CD14-positive monocyte (primary cell): ENCODE measurements around the gene HEYL. TPM values are rescaled to one million over a fixed set of nuclear protein-coding genes. Genes with fewer than 3 reads are reported as not detected.

Source experiments
- DNase-seq, 3 donors: peaks; one replicate each; pipeline ENCODE4 v3.0.0-alpha.2; 2011 to 2022
- H2AFZ ChIP-seq: 2 replicates; pipeline ENCODE4 v1.6.0; 2012; ENCODE audit warnings: mild to moderate bottlenecking, low read depth, low read length, inconsistent platforms; ENCODE audit not compliant: insufficient read depth, poor library complexity, severe bottlenecking
- H3K27ac ChIP-seq, 2 donors: 1 replicate in 1 of 2; 2 replicates in 1 of 2; pipeline ENCODE4 v1.5.1; 2012 to 2013; ENCODE audit warnings: low read length in 2 of 2, control low read depth in 1 of 2, inconsistent platforms in 1 of 2, low read depth in 1 of 2, mild to moderate bottlenecking in 1 of 2
- H3K27me3 ChIP-seq, 2 donors: one replicate each; pipeline versions ENCODE4 v1.6.0 to v1.6.1; 2011 to 2013; ENCODE audit warnings: low read length in 2 of 2; ENCODE audit not compliant: control insufficient read depth in 2 of 2, insufficient read depth in 2 of 2
- H3K36me3 ChIP-seq, 2 donors: replicated peaks in 1 of 2; 1 replicate in 1 of 2; 2 replicates in 1 of 2; pipeline versions ENCODE4 v1.5.1 to v1.6.1; 2012 to 2013; ENCODE audit warnings: low read length in 2 of 2, control low read depth in 1 of 2, inconsistent platforms in 1 of 2, mild to moderate bottlenecking in 1 of 2; ENCODE audit not compliant: insufficient read depth in 2 of 2, control insufficient read depth in 1 of 2
- H3K4me1 ChIP-seq, 2 donors: 1 replicate in 1 of 2; 2 replicates in 1 of 2; pipeline versions ENCODE4 v1.5.1 to v1.6.1; 2012 to 2013; ENCODE audit warnings: low read length in 2 of 2, control low read depth in 1 of 2, inconsistent platforms in 1 of 2, mild to moderate bottlenecking in 1 of 2, moderate library complexity in 1 of 2; ENCODE audit not compliant: insufficient read depth in 2 of 2, control insufficient read depth in 1 of 2
- H3K4me2 ChIP-seq: replicated peaks from 2 replicates; pipeline ENCODE3; 2012; ENCODE audit warnings: low read length, moderate library complexity, mild to moderate bottlenecking; ENCODE audit not compliant: poor library complexity, severe bottlenecking; ENCODE audit errors: extremely low read depth
- H3K4me3 ChIP-seq, 3 experiments: fragments of 200-600 bp in 1 of 3; sonication (generic) in 1 of 3; replicated peaks in 1 of 3; 1 replicate in 2 of 3; 2 replicates in 1 of 3; pipeline ENCODE4 v1.5.1; 2011 to 2013; ENCODE audit warnings: low read length in 3 of 3, mild to moderate bottlenecking in 3 of 3, control low read depth in 2 of 3, low read depth in 2 of 3, inconsistent platforms in 1 of 3, moderate library complexity in 1 of 3
- H3K79me2 ChIP-seq: 2 replicates; pipeline ENCODE4 v1.6.0; 2012; ENCODE audit warnings: mild to moderate bottlenecking, control low read depth, inconsistent platforms, low read length, moderate library complexity; ENCODE audit not compliant: insufficient read depth
- H3K9ac ChIP-seq: 2 replicates; pipeline ENCODE4 v1.6.0; 2017; ENCODE audit warnings: low read length, mild to moderate bottlenecking; ENCODE audit not compliant: insufficient read depth, poor library complexity, severe bottlenecking
- H3K9me3 ChIP-seq, 2 donors: replicated peaks in 1 of 2; 1 replicate in 1 of 2; 2 replicates in 1 of 2; pipeline versions ENCODE4 v1.5.1 to v1.6.1; 2012 to 2013; ENCODE audit warnings: low read length in 2 of 2, control low read depth in 1 of 2; ENCODE audit not compliant: control insufficient read depth in 1 of 2, insufficient read depth in 1 of 2
- H4K20me1 ChIP-seq: 2 replicates; pipeline ENCODE4 v1.6.0; 2012; ENCODE audit warnings: mild to moderate bottlenecking, low read length, control low read depth, moderate library complexity; ENCODE audit not compliant: insufficient read depth
- H3K27ac Mint-ChIP-seq, 7 donors: one replicate each; pipeline ENCODE4 v1.8.0; 2020; ENCODE audit warnings: mild to moderate bottlenecking in 7 of 7, mixed read lengths in 7 of 7, moderate library complexity in 6 of 7, inconsistent platforms in 2 of 7
- H3K27me3 Mint-ChIP-seq, 3 donors: one replicate each; pipeline ENCODE4 v1.8.0; 2021 to 2022; ENCODE audit warnings: low read depth in 3 of 3, mild to moderate bottlenecking in 3 of 3, mixed read lengths in 3 of 3, moderate library complexity in 3 of 3, inconsistent platforms in 1 of 3
- H3K36me3 Mint-ChIP-seq, 2 donors: one replicate each; pipeline ENCODE4 v1.8.0; 2020; ENCODE audit warnings: mixed read lengths in 2 of 2, inconsistent platforms in 1 of 2, mild to moderate bottlenecking in 1 of 2
- H3K4me1 Mint-ChIP-seq: one replicate; pipeline ENCODE4 v1.8.0; 2020; ENCODE audit warnings: mild to moderate bottlenecking, mixed read lengths
- H3K4me3 Mint-ChIP-seq, 2 donors: one replicate each; pipeline ENCODE4 v1.8.0; 2020; ENCODE audit warnings: mild to moderate bottlenecking in 2 of 2, mixed read lengths in 2 of 2, moderate library complexity in 1 of 2
- H3K9me3 Mint-ChIP-seq, 7 donors: one replicate each; pipeline ENCODE4 v1.8.0; 2020 to 2022; ENCODE audit warnings: mixed read lengths in 7 of 7, mild to moderate bottlenecking in 6 of 7, moderate library complexity in 6 of 7, inconsistent platforms in 2 of 7
- WGBS: methylation state at CpG from one replicate; pipeline ENCODE4 v1.1.5; 2013; ENCODE audit warnings: missing lambda C conversion rate; ENCODE audit not compliant: insufficient coverage; 5-methylcytosine and 5-hydroxymethylcytosine counted together
- intact Hi-C, 2 donors: fragments of 100-400 bp; cut with micrococcal nuclease; formaldehyde crosslinking; loops; one replicate each; pipeline versions ENCODE4 v1.15.0 to v1.15.1; 2023
- polyA plus RNA-seq, 3 donors: library from polyadenylated mRNA; depleted of rRNA in 1 of 3; unstranded in 2 of 3; stranded (reverse) in 1 of 3; fragments of 300-500 nt in 2 of 3; fragments of >200 nt in 1 of 3; fragmentation: Illumina TruSeq in 2 of 3; gene quantifications; 1 replicate in 2 of 3; 2 replicates in 1 of 3; pipeline ENCODE4 v1.2.3, GENCODE V29; 2012 to 2021
- TF ChIP-seq, protein P1 (sequence below): fragments of 200-600 bp; IDR thresholded peaks from one replicate; pipeline ENCODE4 v1.8.0; 2022; ENCODE audit warnings: antibody characterized with exemption, mild to moderate bottlenecking

HEYL gene
- polyA plus RNA-seq, 3 donors = 0.04 to 0.15 (median 0.15) TPM

DNA sequence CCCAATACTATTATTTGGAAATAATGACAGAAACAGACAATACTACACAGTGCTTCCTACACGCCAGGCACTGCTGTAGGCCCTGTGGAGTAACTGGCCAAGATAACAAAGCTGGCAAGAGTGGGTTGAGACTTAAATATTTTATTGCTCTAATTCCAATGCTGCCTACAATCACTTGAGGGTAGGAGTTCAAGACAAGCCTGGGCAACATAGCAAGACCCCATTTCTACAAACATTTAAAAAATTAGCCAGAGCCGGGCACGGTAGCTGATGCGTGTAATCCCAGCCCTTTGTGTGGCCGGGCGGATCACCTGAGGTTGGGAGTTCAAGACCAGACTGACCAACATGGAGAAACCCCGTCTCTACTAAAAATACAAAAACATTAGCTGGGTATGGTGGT is 53.5 kb downstream of the HEYL start:
- no peaks in the 10 kb centered on the region for H3K36me3 ChIP-seq
- no peaks in the 10 kb centered on the region for H4K20me1 ChIP-seq
- H3K9me3 ChIP-seq = no peaks in the 10 kb centered on the region
- H3K27ac Mint-ChIP-seq = no peak overlapping the region
- H2AFZ ChIP-seq = no peak overlapping the region
- H3K27me3 Mint-ChIP-seq = peaks cover 1 to 11% (median 2%) of the 10 kb centered on the region in 3 donors
- H3K79me2 ChIP-seq = no peaks in the 10 kb centered on the region
- no peak overlapping the region for H3K4me3 Mint-ChIP-seq
- H3K4me2 ChIP-seq = no peak overlapping the region
- DNase-seq = no peak
- no peaks in the 10 kb centered on the region for H3K9me3 Mint-ChIP-seq
- H3K4me1 Mint-ChIP-seq = no peaks in the 10 kb centered on the region
- no peaks in the 10 kb centered on the region for H3K4me1 ChIP-seq
- no peaks in the 10 kb centered on the region for H3K36me3 Mint-ChIP-seq
- no peak overlapping the region for H3K4me3 ChIP-seq
- intact Hi-C loops = no loop called here
- TF ChIP-seq, protein P1, sequence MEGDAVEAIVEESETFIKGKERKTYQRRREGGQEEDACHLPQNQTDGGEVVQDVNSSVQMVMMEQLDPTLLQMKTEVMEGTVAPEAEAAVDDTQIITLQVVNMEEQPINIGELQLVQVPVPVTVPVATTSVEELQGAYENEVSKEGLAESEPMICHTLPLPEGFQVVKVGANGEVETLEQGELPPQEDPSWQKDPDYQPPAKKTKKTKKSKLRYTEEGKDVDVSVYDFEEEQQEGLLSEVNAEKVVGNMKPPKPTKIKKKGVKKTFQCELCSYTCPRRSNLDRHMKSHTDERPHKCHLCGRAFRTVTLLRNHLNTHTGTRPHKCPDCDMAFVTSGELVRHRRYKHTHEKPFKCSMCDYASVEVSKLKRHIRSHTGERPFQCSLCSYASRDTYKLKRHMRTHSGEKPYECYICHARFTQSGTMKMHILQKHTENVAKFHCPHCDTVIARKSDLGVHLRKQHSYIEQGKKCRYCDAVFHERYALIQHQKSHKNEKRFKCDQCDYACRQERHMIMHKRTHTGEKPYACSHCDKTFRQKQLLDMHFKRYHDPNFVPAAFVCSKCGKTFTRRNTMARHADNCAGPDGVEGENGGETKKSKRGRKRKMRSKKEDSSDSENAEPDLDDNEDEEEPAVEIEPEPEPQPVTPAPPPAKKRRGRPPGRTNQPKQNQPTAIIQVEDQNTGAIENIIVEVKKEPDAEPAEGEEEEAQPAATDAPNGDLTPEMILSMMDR = no peak
- H3K27me3 ChIP-seq = no peaks in the 10 kb centered on the region
- WGBS = no CpG with 5 or more reads among the region's 7 CpGs
- no peak overlapping the region for H3K9ac ChIP-seq
- no peak overlapping the region for H3K27ac ChIP-seq

DNA sequence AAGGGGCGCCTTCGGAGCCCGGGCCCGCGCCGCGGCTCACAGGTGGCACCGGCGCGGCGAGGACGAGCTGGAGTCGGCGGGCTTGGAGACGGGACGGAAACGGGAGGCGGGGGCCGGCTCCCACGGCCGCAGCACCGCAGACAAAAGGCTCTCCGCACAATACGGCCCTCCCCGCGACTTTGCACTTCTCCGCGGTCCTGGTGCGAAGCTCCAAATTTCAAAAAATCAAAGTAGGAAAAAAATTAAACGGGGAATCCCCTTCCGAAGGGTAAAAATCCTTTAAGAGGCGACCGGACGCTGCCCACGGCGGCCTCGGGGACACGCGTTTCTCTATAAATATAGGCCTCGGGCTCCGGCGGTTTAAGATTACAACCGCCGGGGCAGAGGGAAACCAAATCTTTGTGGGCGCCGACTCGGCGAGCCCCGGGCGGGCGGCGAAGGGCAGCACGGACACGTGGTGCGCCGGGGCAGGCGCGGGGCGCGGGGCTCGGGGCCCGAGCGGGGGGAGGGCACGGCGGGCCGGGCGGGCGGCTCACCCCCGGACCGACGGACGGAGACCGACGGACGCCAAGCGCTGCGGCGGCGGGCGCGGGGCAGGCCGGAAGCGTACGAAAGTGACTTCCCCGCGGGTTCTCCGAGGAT is 63.3 kb downstream of the HEYL start:
- Mint-ChIP-seq H3K4me3 (peak overlapping the region; percentile 92 to 93), H3K27ac (peak overlapping the region; percentile 82 to 98 (median 92)), H3K4me1 (peaks cover 27% of the 10 kb centered on the region), H3K9me3 (peaks cover 0 to 5% (median 0%) of the 10 kb centered on the region in 7 donors), H3K27me3 (peaks cover 2 to 4% (median 3%) of the 10 kb centered on the region in 3 donors), H3K36me3 (peaks cover 31% of the 10 kb centered on the region in 2 donors)
- peaks cover 50% of the 10 kb centered on the region for H4K20me1 ChIP-seq
- DNase-seq = peak; percentile 4 to 37 (median 10)
- intact Hi-C loops = loop anchor here in 1 of 2 donors (5.0 to 10.0 kb wide), 2 partner anchors 34 to 91 kb away; no protein-coding TSS in a partner anchor
- H3K79me2 ChIP-seq = peaks cover 52% of the 10 kb centered on the region
- H3K36me3 ChIP-seq = peaks cover 18 to 31% of the 10 kb centered on the region in 2 donors
- peak overlapping the region; percentile 70 for H2AFZ ChIP-seq
- no peaks in the 10 kb centered on the region for H3K27me3 ChIP-seq
- peak overlapping the region; percentile 70 to 86 (median 72) for H3K4me3 ChIP-seq
- H3K9ac ChIP-seq = peak overlapping the region; percentile 81
- peaks cover 24 to 28% of the 10 kb centered on the region in 2 donors for H3K4me1 ChIP-seq
- H3K27ac ChIP-seq = peak overlapping the region; percentile 67 to 79
- no peaks in the 10 kb centered on the region for H3K9me3 ChIP-seq
- 0% methylated on average over 87 of the region's 87 CpGs for WGBS
- TF ChIP-seq, protein P1 = no peak
- peak overlapping the region; percentile 95 for H3K4me2 ChIP-seq
